Mesendoderm (in vitro differentiated cells): ENCODE measurements around the gene MRPL58.
"Not testable (repeated sequence)": the region's sequence is repeated elsewhere in the genome, so short reads cannot be mapped to it uniquely, and the experiment has no call there.

ENCODE experiments used
- DNase-seq: peaks from one replicate; pipeline ENCODE4 v3.0.0; 2013
- H2AK5ac ChIP-seq: 2 replicates; pipeline ENCODE4 v1.6.1; 2013; ENCODE audit warnings: low read length, inconsistent platforms
- H2BK120ac ChIP-seq: 2 replicates; pipeline ENCODE4 v1.6.1; 2013; ENCODE audit warnings: low read depth, mild to moderate bottlenecking, low read length, moderate library complexity, mixed read lengths
- H2BK15ac ChIP-seq: replicated peaks from 2 replicates; pipeline ENCODE4 v1.6.1; 2013; ENCODE audit warnings: low read depth, mild to moderate bottlenecking, moderate library complexity
- H2BK5ac ChIP-seq: 2 replicates; pipeline ENCODE4 v1.6.1; 2013; ENCODE audit warnings: low read length, inconsistent platforms
- H3K18ac ChIP-seq: 2 replicates; pipeline ENCODE4 v1.6.1; 2013; ENCODE audit warnings: mild to moderate bottlenecking, low read length, mixed read lengths
- H3K23ac ChIP-seq: one replicate; pipeline ENCODE4 v1.6.1; 2013; ENCODE audit warnings: low read length
- H3K27ac ChIP-seq: 2 replicates; pipeline ENCODE4 v1.5.1; 2013; ENCODE audit warnings: low read depth, mild to moderate bottlenecking, inconsistent platforms, low read length, moderate library complexity
- H3K27me3 ChIP-seq: 2 replicates; pipeline ENCODE4 v1.6.1; 2013; ENCODE audit warnings: low read length, control low read depth, mild to moderate bottlenecking, inconsistent platforms; ENCODE audit not compliant: insufficient read depth, poor library complexity
- H3K36me3 ChIP-seq: 2 replicates; pipeline ENCODE4 v1.6.1; 2013; ENCODE audit warnings: low read length, inconsistent platforms; ENCODE audit not compliant: control insufficient read depth, insufficient read depth
- H3K4ac ChIP-seq: one replicate; pipeline ENCODE4 v1.6.1; 2013; ENCODE audit warnings: low read depth, mild to moderate bottlenecking, low read length, moderate library complexity
- H3K4me1 ChIP-seq: 2 replicates; pipeline ENCODE4 v1.6.1; 2013; ENCODE audit warnings: low read depth, low read length, inconsistent platforms; ENCODE audit not compliant: control insufficient read depth
- H3K4me2 ChIP-seq: 2 replicates; pipeline ENCODE4 v1.6.1; 2013; ENCODE audit warnings: low read length
- H3K4me3 ChIP-seq: 2 replicates; pipeline ENCODE4 v1.5.1; 2013; ENCODE audit warnings: mild to moderate bottlenecking, low read length
- H3K56ac ChIP-seq: one replicate; pipeline ENCODE4 v1.6.1; 2013; ENCODE audit warnings: low read length
- H3K79me1 ChIP-seq: 2 replicates; pipeline ENCODE4 v1.6.1; 2013; ENCODE audit warnings: low read length, inconsistent platforms
- H3K79me2 ChIP-seq: 2 replicates; pipeline ENCODE4 v1.6.1; 2013; ENCODE audit warnings: mild to moderate bottlenecking, low read length; ENCODE audit not compliant: control insufficient read depth, insufficient read depth
- H3K9ac ChIP-seq: 2 replicates; pipeline ENCODE4 v1.6.1; 2013; ENCODE audit warnings: low read length, inconsistent platforms
- H4K5ac ChIP-seq: one replicate; pipeline ENCODE4 v1.6.1; 2013; ENCODE audit warnings: low read length
- H4K8ac ChIP-seq: one replicate; pipeline ENCODE4 v1.6.1; 2013; ENCODE audit warnings: low read depth, mild to moderate bottlenecking, control low read depth, low read length, moderate library complexity
- WGBS: extraction: QIAGEN DNeasy Blood & Tissue Kit; methylation state at CpG from one replicate; pipeline ENCODE4 v1.1.7; 2013; ENCODE audit warnings: low lambda C conversion rate, missing lambda C conversion rate; ENCODE audit not compliant: insufficient coverage; ENCODE audit errors: extremely low coverage; 5-methylcytosine and 5-hydroxymethylcytosine counted together

MRPL58 gene

GRCh38 chr17:74981318-74981978 is 31.0 kb upstream of the MRPL58 start:
- Histone ChIP-seq H3K23ac (no peak overlapping the region), H3K4me1 (no peaks in the 10 kb centered on the region), H3K9ac (peak overlapping the region; percentile 78), H3K4ac (no peak overlapping the region), H3K18ac (no peak overlapping the region), H2AK5ac (no peak overlapping the region), H3K56ac (peak overlapping the region; percentile 91), H3K4me2 (peak overlapping the region; percentile 47), H2BK15ac (no peak overlapping the region), H4K8ac (no peak overlapping the region), H3K27ac (no peak overlapping the region), H3K79me1 (no peaks in the 10 kb centered on the region), H2BK120ac (no peak overlapping the region), H2BK5ac (no peak overlapping the region), H4K5ac (no peak overlapping the region), H3K4me3 (no peak overlapping the region), H3K79me2 (no peaks in the 10 kb centered on the region), H3K27me3 (no peaks in the 10 kb centered on the region), H3K36me3 (no peaks in the 10 kb centered on the region)
- WGBS, result no CpG with 5 or more reads among the region's 16 CpGs
- no peak for DNase-seq

GRCh38 chr17:74981979-74982662 is 30.3 kb upstream of the MRPL58 start:
- Histone ChIP-seq H2BK5ac (peak overlapping the region; percentile 70), H3K79me2 (no peaks in the 10 kb centered on the region), H4K8ac (peak overlapping the region; percentile 79), H3K56ac (peak overlapping the region; percentile 96), H2BK15ac (no peak overlapping the region), H3K79me1 (no peaks in the 10 kb centered on the region), H2BK120ac (no peak overlapping the region), H2AK5ac (no peak overlapping the region), H3K36me3 (no peaks in the 10 kb centered on the region), H3K18ac (peak overlapping the region; percentile 35), H3K23ac (no peak overlapping the region), H3K9ac (peak overlapping the region; percentile 91), H3K4me3 (peak overlapping the region; percentile 23), H3K27me3 (no peaks in the 10 kb centered on the region), H3K27ac (peak overlapping the region; percentile 63), H3K4ac (peak overlapping the region; percentile 74), H4K5ac (no peak overlapping the region), H3K4me1 (peaks cover 2% of the 10 kb centered on the region), H3K4me2 (peak overlapping the region; percentile 47)
- peak; percentile 94 for DNase-seq
- WGBS, result no CpG with 5 or more reads among the region's 61 CpGs

DNA sequence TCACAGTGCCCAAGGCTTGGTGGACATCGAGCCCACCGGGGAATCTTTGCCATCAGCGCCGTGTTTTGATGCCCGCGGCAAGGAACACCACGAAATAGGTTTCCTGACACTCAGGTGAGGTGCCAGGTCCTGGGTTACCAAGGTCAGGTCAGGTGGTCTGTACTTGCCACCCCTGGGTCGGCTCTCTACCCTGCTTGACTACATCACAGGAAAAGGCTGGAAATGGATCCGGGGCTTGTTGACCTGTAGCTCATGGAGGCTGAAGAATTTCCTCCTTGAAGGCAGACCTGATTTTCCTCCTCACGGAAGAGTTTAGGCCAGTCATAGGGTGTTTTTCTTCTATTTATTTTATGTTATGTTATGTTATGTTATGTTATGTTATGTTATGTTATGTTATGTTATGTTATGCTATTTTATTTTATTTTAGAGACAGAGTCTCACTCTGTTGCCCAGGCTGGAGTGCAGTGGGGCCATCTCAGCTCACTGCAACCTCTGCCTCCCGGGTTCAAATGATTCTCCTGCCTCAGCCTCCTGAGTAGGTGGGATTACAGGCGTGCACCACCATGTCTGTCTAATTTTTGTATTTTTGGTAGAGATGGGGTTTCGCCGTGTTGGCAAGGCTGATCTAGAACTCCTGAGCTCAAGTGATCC is 29.7 kb upstream of the MRPL58 start:
- not testable (repeated sequence) for H3K79me1 ChIP-seq, H2AK5ac ChIP-seq, H2BK120ac ChIP-seq, H3K23ac ChIP-seq, H2BK15ac ChIP-seq, H3K27me3 ChIP-seq, H3K36me3 ChIP-seq, H3K4me1 ChIP-seq, H4K5ac ChIP-seq, H3K79me2 ChIP-seq
- peak overlapping the region; percentile 23 for H3K4me3 ChIP-seq
- DNase-seq, result peak; percentile 60
- H3K4me2 ChIP-seq, result peak overlapping the region; percentile 37
- peak overlapping the region; percentile 96 for H3K56ac ChIP-seq
- peak overlapping the region; percentile 74 for H3K4ac ChIP-seq
- peak overlapping the region; percentile 69 for H2BK5ac ChIP-seq
- peak overlapping the region; percentile 91 for H3K9ac ChIP-seq
- H4K8ac ChIP-seq, result peak overlapping the region; percentile 79
- H3K27ac ChIP-seq, result peak overlapping the region; percentile 63
- WGBS, result no CpG with 5 or more reads among the region's 14 CpGs
- H3K18ac ChIP-seq, result peak overlapping the region; percentile 35

DNA sequence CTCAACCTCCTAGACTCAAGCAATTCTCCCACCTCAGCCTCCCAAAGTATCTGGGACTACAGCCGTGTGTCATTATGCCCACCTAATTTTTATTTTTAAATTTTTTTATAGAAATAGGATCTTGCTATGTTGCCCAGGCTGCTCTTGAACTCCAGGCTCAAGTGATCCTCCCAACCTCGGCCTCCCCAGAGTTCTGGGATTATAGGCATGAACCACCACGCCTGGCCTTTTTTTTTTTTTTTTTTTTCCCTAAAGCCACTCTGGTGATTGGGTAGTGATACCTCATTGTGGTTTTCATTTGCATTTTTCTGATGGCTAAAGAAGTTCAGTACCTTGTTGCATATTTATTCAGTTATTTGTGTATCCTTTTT is 26.3 kb upstream of the MRPL58 start:
- Histone ChIP-seq H3K9ac (no peak overlapping the region), H2BK15ac (no peak overlapping the region), H3K4ac (no peak overlapping the region), H3K4me1 (peaks cover 6% of the 10 kb centered on the region), H3K23ac (no peak overlapping the region), H4K5ac (no peak overlapping the region), H3K79me2 (peaks cover 19% of the 10 kb centered on the region), H2BK5ac (no peak overlapping the region), H3K36me3 (no peaks in the 10 kb centered on the region), H3K56ac (no peak overlapping the region), H4K8ac (no peak overlapping the region), H3K18ac (no peak overlapping the region), H2BK120ac (no peak overlapping the region), H3K27me3 (no peaks in the 10 kb centered on the region), H3K79me1 (peaks cover 16% of the 10 kb centered on the region), H3K4me2 (no peak overlapping the region), H2AK5ac (no peak overlapping the region), H3K4me3 (no peak overlapping the region), H3K27ac (no peak overlapping the region)
- WGBS, result no CpG with 5 or more reads among the region's 3 CpGs
- DNase-seq, result no peak

DNA sequence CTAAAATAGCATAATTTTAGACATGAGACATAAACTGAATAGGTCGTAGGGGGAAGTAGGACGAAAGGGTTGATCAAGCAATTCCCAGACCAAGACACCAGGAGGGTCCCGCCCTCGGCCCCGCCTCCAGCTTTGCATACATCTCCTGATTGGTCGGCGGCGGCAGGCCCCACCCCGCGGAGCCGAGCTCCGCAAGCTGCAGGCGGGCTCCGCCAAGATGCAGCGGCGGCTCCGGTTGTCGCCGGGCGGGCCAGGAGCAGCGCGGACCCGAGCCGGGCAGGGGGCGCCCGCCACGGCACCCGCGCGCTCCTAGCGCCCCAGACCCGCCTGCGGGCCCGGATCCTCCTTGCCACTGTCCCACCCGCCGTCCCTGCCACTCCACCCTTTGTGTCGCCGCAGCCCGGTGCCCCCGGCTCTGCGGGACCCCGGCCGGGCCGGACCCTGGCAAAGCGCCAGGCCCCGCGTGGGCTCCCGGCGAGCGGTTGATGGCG is 25.0 kb upstream of the MRPL58 start, which contains the start of gene CDR2L:
CDR2L (plus strand) TSS at position 215 of the 491 bp plus-strand sequence. CDS start 412 bp downstream, outside the sequence.
- Histone ChIP-seq H3K23ac (peak within 1 kb of the TSS; percentile 17), H2BK15ac (no peak within 1 kb of the TSS), H3K9ac (peak within 1 kb of the TSS; percentile 73), H2BK120ac (peak within 1 kb of the TSS; percentile 39), H3K56ac (peak within 1 kb of the TSS; percentile 86), H3K36me3 (no peaks in the 10 kb centered on the region), H4K5ac (no peak within 1 kb of the TSS), H3K4me2 (peak within 1 kb of the TSS; percentile 83), H3K4me1 (peaks cover 6% of the 10 kb centered on the region), H3K4me3 (peak within 1 kb of the TSS; percentile 64), H3K79me2 (peaks cover 19% of the 10 kb centered on the region), H3K4ac (peak within 1 kb of the TSS; percentile 61), H4K8ac (no peak within 1 kb of the TSS), H3K27me3 (no peaks in the 10 kb centered on the region), H2BK5ac (no peak within 1 kb of the TSS), H3K27ac (peak within 1 kb of the TSS; percentile 58), H3K18ac (peak within 1 kb of the TSS; percentile 91), H2AK5ac (no peak within 1 kb of the TSS), H3K79me1 (peaks cover 18% of the 10 kb centered on the region)
- DNase-seq, result peak; percentile 97
- no CpG with 5 or more reads among the region's 51 CpGs for WGBS
